WTC11 (cell line): ENCODE results near the gene SRSF1.

Experiments
- NR2C2 ChIP-seq: sonication (generic); formaldehyde crosslinking; IDR thresholded peaks from 2 replicates; pipeline ENCODE4 v1.8.0; 2022; ENCODE audit warnings: mild to moderate bottlenecking, missing genetic modification reagents
- TF ChIP-seq, protein P1 (sequence below): sonication (generic); formaldehyde crosslinking; IDR thresholded peaks from 2 replicates; pipeline ENCODE4 v1.8.1; 2022; ENCODE audit warnings: low read depth, mild to moderate bottlenecking, moderate library complexity, missing genetic modification reagents, borderline replicate concordance
- TF ChIP-seq, protein P2 (sequence below): sonication (generic); formaldehyde crosslinking; conservative IDR thresholded peaks from 2 replicates; pipeline ENCODE4 v1.8.1; 2022; ENCODE audit warnings: mild to moderate bottlenecking, missing genetic modification reagents
- TF ChIP-seq, protein P3 (sequence below): fragments of 200-600 bp; IDR thresholded peaks from 2 replicates; pipeline ENCODE4 v1.8.0; 2022; ENCODE audit warnings: antibody characterized with exemption

DNA sequence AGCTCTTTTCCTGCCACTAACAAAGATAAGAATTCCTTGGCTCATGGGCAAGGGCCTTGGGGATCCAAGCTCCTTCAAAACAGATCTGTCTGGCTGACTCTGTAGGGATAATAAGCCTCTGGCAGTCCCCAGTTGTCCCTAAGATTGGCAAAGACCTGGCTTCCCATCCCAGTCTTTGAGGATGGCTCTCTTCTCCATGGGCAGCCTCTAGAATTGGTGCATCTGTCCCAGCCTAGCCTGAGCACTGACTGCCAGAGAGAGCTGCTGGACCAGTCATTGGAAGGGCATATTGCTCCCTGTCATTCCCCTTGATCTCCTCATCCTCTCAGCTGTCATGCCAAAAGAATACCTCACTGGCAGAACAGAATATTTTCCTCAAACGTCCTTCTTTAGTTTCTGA is 38.6 kb downstream of the SRSF1 start:
- TF ChIP-seq, protein P1, sequence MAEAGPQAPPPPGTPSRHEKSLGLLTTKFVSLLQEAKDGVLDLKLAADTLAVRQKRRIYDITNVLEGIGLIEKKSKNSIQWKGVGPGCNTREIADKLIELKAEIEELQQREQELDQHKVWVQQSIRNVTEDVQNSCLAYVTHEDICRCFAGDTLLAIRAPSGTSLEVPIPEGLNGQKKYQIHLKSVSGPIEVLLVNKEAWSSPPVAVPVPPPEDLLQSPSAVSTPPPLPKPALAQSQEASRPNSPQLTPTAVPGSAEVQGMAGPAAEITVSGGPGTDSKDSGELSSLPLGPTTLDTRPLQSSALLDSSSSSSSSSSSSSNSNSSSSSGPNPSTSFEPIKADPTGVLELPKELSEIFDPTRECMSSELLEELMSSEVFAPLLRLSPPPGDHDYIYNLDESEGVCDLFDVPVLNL: no peak
- no peak for TF ChIP-seq NR2C2
- TF ChIP-seq, protein P2, sequence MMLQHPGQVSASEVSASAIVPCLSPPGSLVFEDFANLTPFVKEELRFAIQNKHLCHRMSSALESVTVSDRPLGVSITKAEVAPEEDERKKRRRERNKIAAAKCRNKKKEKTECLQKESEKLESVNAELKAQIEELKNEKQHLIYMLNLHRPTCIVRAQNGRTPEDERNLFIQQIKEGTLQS (CRISPR knock-in tag): no peak
- TF ChIP-seq, protein P3, sequence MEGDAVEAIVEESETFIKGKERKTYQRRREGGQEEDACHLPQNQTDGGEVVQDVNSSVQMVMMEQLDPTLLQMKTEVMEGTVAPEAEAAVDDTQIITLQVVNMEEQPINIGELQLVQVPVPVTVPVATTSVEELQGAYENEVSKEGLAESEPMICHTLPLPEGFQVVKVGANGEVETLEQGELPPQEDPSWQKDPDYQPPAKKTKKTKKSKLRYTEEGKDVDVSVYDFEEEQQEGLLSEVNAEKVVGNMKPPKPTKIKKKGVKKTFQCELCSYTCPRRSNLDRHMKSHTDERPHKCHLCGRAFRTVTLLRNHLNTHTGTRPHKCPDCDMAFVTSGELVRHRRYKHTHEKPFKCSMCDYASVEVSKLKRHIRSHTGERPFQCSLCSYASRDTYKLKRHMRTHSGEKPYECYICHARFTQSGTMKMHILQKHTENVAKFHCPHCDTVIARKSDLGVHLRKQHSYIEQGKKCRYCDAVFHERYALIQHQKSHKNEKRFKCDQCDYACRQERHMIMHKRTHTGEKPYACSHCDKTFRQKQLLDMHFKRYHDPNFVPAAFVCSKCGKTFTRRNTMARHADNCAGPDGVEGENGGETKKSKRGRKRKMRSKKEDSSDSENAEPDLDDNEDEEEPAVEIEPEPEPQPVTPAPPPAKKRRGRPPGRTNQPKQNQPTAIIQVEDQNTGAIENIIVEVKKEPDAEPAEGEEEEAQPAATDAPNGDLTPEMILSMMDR: no peak
